Upper lobe of left lung (tissue), 4 donors: ENCODE data around the gene CALHM4.

Experiments
- CTCF ChIP-seq, 6 experiments: fragments of 450-650 bp in 4 of 6; fragments of 200-600 bp in 2 of 6; sonication (generic) in 2 of 6; IDR thresholded peaks; one replicate each; pipeline ENCODE4 v1.5.1; 2016 to 2019; ENCODE audit warnings: antibody characterized with exemption in 6 of 6
- EP300 ChIP-seq, 4 donors: sonication (generic); formaldehyde crosslinking; IDR thresholded peaks; one replicate each; pipeline ENCODE4 v1.5.1; 2017; ENCODE audit warnings: antibody characterized with exemption in 4 of 4, control low read depth in 2 of 4
- POLR2A ChIP-seq, 4 donors: fragments of 450-650 bp; IDR thresholded peaks; one replicate each; pipeline ENCODE4 v1.5.1; 2016 to 2017; ENCODE audit warnings: antibody characterized with exemption in 4 of 4, mild to moderate bottlenecking in 2 of 4

- no peak for TF ChIP-seq CTCF (IDR thresholded peaks at IDR 0.05)
- no peak for TF ChIP-seq POLR2A (IDR thresholded peaks at IDR 0.05)
- TF ChIP-seq EP300 (IDR thresholded peaks at IDR 0.05): no peak
Measured at GRCh38 chr6:116556814-116557415, 3.4 kb downstream of the CALHM4 start.
